Kidney (tissue), 14 donors: ENCODE data around the gene NLRC5. TPM values are rescaled to one million over a fixed set of nuclear protein-coding genes. Genes with fewer than 3 reads are reported as not detected.
"Not testable (repeated sequence)": the region's sequence is repeated elsewhere in the genome, so short reads cannot be mapped to it uniquely, and the experiment has no call there.

Experiments used
- DNase-seq, 5 donors: peaks; one replicate each; pipeline ENCODE4 v3.0.0-alpha.2; 2013 to 2020
- FAIRE-seq: peaks from 2 replicates; lab custom pipeline; 2012; peaks lifted over from hg19 to GRCh38; lab: Jason Lieb, UNC
- H3K27ac ChIP-seq, 2 donors: one replicate each; pipeline ENCODE4 v1.7.0; 2013; ENCODE audit warnings: low read depth in 2 of 2, low read length in 2 of 2, inconsistent platforms in 1 of 2
- H3K27me3 ChIP-seq: one replicate; pipeline ENCODE4 v1.7.1; 2013; ENCODE audit warnings: low read length, inconsistent platforms; ENCODE audit not compliant: control insufficient read depth, insufficient read depth
- H3K36me3 ChIP-seq, 3 donors: one replicate each; pipeline versions ENCODE4 v1.7.0 to v1.7.1; 2013; ENCODE audit warnings: low read length in 3 of 3, control low read depth in 1 of 3, inconsistent platforms in 1 of 3; ENCODE audit not compliant: insufficient read depth in 3 of 3, control insufficient read depth in 2 of 3
- H3K4me1 ChIP-seq, 3 donors: one replicate each; pipeline versions ENCODE4 v1.7.0 to v1.7.1; 2013; ENCODE audit warnings: low read length in 3 of 3, inconsistent platforms in 1 of 3, low read depth in 1 of 3; ENCODE audit not compliant: control insufficient read depth in 2 of 3, insufficient read depth in 2 of 3
- H3K4me3 ChIP-seq, 3 donors: one replicate each; pipeline versions ENCODE4 v1.7.0 to v1.8.1; 2013; ENCODE audit warnings: low read length in 3 of 3, control low read depth in 1 of 3, inconsistent platforms in 1 of 3
- H3K9ac ChIP-seq, 3 donors: one replicate each; pipeline versions ENCODE4 v1.7.0 to v1.7.1; 2013; ENCODE audit warnings: low read length in 3 of 3, control low read depth in 1 of 3, inconsistent platforms in 1 of 3
- H3K9me3 ChIP-seq, 3 donors: one replicate each; pipeline versions ENCODE4 v1.7.0 to v1.7.1; 2013; ENCODE audit warnings: low read length in 3 of 3, control low read depth in 1 of 3, inconsistent platforms in 1 of 3; ENCODE audit not compliant: control insufficient read depth in 2 of 3, insufficient read depth in 1 of 3
- intact Hi-C: fragments of 100-400 bp; cut with DNase I; formaldehyde crosslinking; loops from one replicate; pipeline ENCODE4 v1.11.1; 2022
- polyA plus RNA-seq: library from polyadenylated mRNA; stranded (reverse); fragments of 350-450 nt; fragmentation: Illumina TruSeq; extraction: RNeasy Lipid Tissue Mini Kit (QIAGEN cat#74804); gene quantifications from one replicate; pipeline ENCODE4 v1.2.3, GENCODE V29; 2014; ENCODE audit warnings: low read depth, low replicate concordance; ENCODE audit not compliant: insufficient read depth
- total RNA-seq: library from RNA; stranded (reverse); fragmentation: NEBNext Ultra II Directional; extraction: Animal tissue kit (Norgen Biotek cat#: 25700); gene quantifications from one replicate; pipeline ENCODE4 v1.2.1, GENCODE V29; 2021
- TF ChIP-seq, protein P1 (sequence below): IDR thresholded peaks from 3 replicates; pipeline ENCODE4 v1.5.1; 2012; ENCODE audit warnings: mild to moderate bottlenecking, moderate library complexity, borderline replicate concordance; ENCODE audit not compliant: insufficient read depth; ENCODE audit errors: extremely low read depth
- donor health status: control.
- donor health status: control.
- donor health status: control.
- donor health status: control.
- donor health status: control.
- donor health status: DM: yes; HTN: yes; CAD: no.
- donor health status: Normal renal cell carcinoma (clear cell type).

Gene NLRC5
- total and polyA plus RNA-seq, 2 donors from 2014 or later, result 7.1 to 55.6 TPM

DNA sequence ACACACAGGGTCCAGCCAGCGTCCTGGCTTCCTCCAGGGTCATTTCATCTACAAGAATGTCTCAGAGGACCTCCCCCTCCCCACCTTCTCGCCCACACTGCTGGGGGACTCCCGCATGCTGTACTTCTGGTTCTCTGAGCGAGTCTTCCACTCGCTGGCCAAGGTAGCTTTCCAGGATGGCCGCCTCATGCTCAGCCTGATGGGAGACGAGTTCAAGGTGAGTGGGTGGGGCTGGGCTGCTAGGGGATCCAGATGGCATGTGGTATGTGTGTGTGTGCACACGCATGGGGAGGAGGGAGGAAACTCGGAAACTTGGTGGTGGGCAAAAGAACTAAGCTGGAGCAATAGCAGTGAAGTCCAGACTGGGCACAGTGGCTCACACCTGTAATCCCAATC lies 16.1 kb upstream of the NLRC5 start:
- no peaks in the 10 kb centered on the region for H3K27me3 ChIP-seq
- TF ChIP-seq, protein P1, sequence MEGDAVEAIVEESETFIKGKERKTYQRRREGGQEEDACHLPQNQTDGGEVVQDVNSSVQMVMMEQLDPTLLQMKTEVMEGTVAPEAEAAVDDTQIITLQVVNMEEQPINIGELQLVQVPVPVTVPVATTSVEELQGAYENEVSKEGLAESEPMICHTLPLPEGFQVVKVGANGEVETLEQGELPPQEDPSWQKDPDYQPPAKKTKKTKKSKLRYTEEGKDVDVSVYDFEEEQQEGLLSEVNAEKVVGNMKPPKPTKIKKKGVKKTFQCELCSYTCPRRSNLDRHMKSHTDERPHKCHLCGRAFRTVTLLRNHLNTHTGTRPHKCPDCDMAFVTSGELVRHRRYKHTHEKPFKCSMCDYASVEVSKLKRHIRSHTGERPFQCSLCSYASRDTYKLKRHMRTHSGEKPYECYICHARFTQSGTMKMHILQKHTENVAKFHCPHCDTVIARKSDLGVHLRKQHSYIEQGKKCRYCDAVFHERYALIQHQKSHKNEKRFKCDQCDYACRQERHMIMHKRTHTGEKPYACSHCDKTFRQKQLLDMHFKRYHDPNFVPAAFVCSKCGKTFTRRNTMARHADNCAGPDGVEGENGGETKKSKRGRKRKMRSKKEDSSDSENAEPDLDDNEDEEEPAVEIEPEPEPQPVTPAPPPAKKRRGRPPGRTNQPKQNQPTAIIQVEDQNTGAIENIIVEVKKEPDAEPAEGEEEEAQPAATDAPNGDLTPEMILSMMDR, result no peak
- FAIRE-seq, result no peak

DNA sequence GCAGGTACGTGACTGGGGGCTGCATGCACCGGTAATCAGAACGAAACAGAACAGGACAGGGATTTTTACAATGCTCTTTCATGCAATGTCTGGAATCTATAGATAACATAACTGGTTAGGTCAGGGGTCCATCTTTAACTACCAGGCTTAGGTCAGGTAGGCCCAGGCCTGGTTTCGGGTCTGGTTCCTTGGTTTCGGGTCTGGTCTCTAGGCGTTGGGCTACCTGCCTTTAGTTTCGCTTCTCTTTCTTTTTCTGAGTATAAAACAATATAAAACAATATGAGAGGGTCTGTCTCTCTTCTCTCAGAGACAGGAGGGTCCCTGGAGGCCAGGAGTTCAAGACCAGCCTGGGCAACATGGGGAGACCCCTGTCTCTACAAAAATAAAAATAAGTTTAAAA lies 15.5 kb upstream of the NLRC5 start:
- H3K27me3 ChIP-seq, H3K9ac ChIP-seq, H3K4me3 ChIP-seq, H3K4me1 ChIP-seq, H3K27ac ChIP-seq, DNase-seq, H3K9me3 ChIP-seq, FAIRE-seq, H3K36me3 ChIP-seq: not testable (repeated sequence)
- intact Hi-C loops, result loop anchor here (10.0 kb wide), 1 partner anchor 71 kb away; no protein-coding TSS in a partner anchor

More for the DNA sequence above, 16.1 kb upstream of the NLRC5 start:
- Histone ChIP-seq H3K4me1 (peaks cover 0 to 3% (median 0%) of the 10 kb centered on the region in 3 donors), H3K36me3 (no peaks in the 10 kb centered on the region), H3K9me3 (no peaks in the 10 kb centered on the region), H3K4me3 (no peak overlapping the region), H3K27ac (no peak overlapping the region), H3K9ac (no peak overlapping the region)
- intact Hi-C loops, result loop anchor here (10.0 kb wide), 1 partner anchor 72 kb away; no protein-coding TSS in a partner anchor
- no peak for DNase-seq

DNA sequence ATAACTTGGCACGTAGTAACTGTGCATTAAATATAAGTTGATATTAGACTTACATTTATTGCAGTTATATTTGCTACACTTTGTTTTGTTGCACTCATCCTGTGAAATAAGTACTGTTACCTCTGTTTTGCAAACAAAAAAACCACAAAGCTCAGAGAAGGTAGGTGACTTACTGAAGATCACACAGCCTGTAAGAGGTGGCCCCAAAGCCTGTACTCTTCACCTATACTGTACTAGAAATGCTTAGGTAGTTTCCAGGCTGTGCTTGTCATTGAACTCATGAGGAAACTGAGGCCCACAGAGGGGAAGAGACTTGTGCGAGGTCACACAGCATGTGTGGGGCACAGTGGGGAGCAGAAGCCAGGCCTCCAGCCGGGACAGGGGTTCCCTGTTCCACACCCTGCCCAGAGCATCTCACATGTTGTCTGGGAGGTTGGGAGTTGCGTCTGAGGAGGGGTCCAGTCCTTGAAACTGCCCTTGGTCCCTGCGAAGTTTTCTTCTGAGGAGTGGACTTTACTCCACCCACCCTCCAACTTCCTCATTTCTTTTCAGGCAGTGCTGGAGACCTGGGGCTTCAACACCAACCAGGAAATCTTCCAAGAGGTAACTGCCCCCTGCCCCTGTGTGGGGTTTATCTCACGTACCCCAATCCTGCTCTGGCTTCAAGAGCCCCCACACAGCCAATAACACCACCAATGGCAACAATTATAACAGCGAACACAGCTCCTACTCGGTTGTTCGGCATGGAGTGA lies 14.6 kb upstream of the NLRC5 start:
- no peak for FAIRE-seq
- no peak for DNase-seq
- intact Hi-C loops, result loop anchor here (10.0 kb wide), 1 partner anchor 70 kb away; no protein-coding TSS in a partner anchor
- Histone ChIP-seq H3K9ac (no peak overlapping the region), H3K27me3 (no peaks in the 10 kb centered on the region), H3K9me3 (no peaks in the 10 kb centered on the region), H3K27ac (no peak overlapping the region), H3K4me1 (peaks cover 0 to 3% (median 0%) of the 10 kb centered on the region in 3 donors), H3K36me3 (no peaks in the 10 kb centered on the region), H3K4me3 (no peak overlapping the region)
- TF ChIP-seq, protein P1, result no peak

DNA sequence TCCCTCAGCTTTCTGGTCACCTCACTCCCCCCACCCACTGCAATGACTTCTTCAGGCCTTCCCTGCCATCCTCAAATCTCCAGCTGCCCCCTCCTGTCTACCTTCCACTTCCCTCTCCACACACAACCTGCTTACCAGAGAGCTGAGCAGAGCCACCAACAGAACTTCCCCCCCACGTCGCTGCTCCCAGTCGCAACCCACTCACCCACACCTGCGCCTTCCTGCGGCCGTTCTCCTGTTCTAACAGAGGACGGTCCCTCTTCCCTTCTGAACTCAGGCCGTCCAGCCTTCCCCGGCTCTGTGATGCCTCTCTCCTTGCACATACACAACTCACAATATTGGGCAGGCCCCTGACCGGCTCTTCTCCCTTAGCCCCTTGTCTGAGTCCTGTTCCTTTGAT lies 13.6 kb upstream of the NLRC5 start:
- TF ChIP-seq, protein P1, result no peak
- FAIRE-seq (no peak), DNase-seq (no peak)
- no peaks in the 10 kb centered on the region for H3K9me3 ChIP-seq
- no peaks in the 10 kb centered on the region for H3K36me3 ChIP-seq
- H3K4me3 ChIP-seq, result no peak overlapping the region
- H3K9ac ChIP-seq, result no peak overlapping the region
- intact Hi-C loops, result loop anchor here (10.0 kb wide), 1 partner anchor 69 kb away; no protein-coding TSS in a partner anchor
- no peak overlapping the region for H3K27ac ChIP-seq
- H3K27me3 ChIP-seq, result no peaks in the 10 kb centered on the region
- H3K4me1 ChIP-seq, result peaks cover 0 to 3% (median 0%) of the 10 kb centered on the region in 3 donors
